Measurements from ENCODE around the gene SERGEF.
"Not testable (repeated sequence)": the region's sequence is repeated elsewhere in the genome, so short reads cannot be mapped to it uniquely, and the experiment has no call there.

SERGEF gene

GRCh38 chr11:17898782-17899181, 114.1 kb downstream of the SERGEF start:
- DNase-seq, result no peak

GRCh38 chr11:17898071-17898470, 114.8 kb downstream of the SERGEF start:
- no peak for DNase-seq

- DNase-seq, result no peak
These were observed 115.4 kb downstream of the SERGEF start for GRCh38 chr11:17897495-17897894.

- DNase-seq, result not testable (repeated sequence)
These were observed 116.2 kb downstream of the SERGEF start for GRCh38 chr11:17896496-17897151.

- DNase-seq, result no peak
These were observed 117.8 kb downstream of the SERGEF start for GRCh38 chr11:17894929-17895658.

- no peak for DNase-seq
These were observed 120.4 kb downstream of the SERGEF start for GRCh38 chr11:17892409-17892808.

- no peak for DNase-seq
These were observed 122.5 kb downstream of the SERGEF start for GRCh38 chr11:17890325-17890724.

GRCh38 chr11:17887779-17888178, 125.1 kb downstream of the SERGEF start:
- no peak for DNase-seq

- DNase-seq, result no peak
These were observed 128.9 kb downstream of the SERGEF start for GRCh38 chr11:17883946-17884345.

GRCh38 chr11:17883057-17883456, 129.8 kb downstream of the SERGEF start:
- DNase-seq, result no peak

GRCh38 chr11:17878743-17879142, 134.1 kb downstream of the SERGEF start:
- DNase-seq, result no peak

- DNase-seq, result no peak
These were observed 135.0 kb downstream of the SERGEF start for GRCh38 chr11:17877886-17878285.

- DNase-seq, result no peak
These were observed 136.0 kb downstream of the SERGEF start for GRCh38 chr11:17876827-17877226.

- no peak for DNase-seq
These were observed 137.0 kb downstream of the SERGEF start for GRCh38 chr11:17875891-17876290.

GRCh38 chr11:17873586-17873985, 139.3 kb downstream of the SERGEF start:
- DNase-seq, result no peak

GRCh38 chr11:17868398-17868797, 144.4 kb downstream of the SERGEF start:
- not testable (repeated sequence) for DNase-seq

- no peak for DNase-seq
These were observed 145.5 kb downstream of the SERGEF start for GRCh38 chr11:17867341-17867740.

- DNase-seq, result no peak
These were observed 146.9 kb downstream of the SERGEF start for GRCh38 chr11:17865765-17866428.

- DNase-seq, result peak; percentile 23
These were observed 148.3 kb downstream of the SERGEF start for GRCh38 chr11:17864478-17864941.

- no peak for DNase-seq
These were observed 151.7 kb downstream of the SERGEF start for GRCh38 chr11:17861036-17861755.

GRCh38 chr11:17859552-17859951, 153.3 kb downstream of the SERGEF start:
- no peak for DNase-seq

GRCh38 chr11:17855531-17856290, 157.1 kb downstream of the SERGEF start:
- no peak for DNase-seq

Measured in RPMI8226 (cell line).